HepG2 (cell line): ENCODE results near the gene SH3BP2. TPM values are rescaled to one million over a fixed set of nuclear protein-coding genes. Genes with fewer than 3 reads are reported as not detected.

Source experiments
- BCL6 ChIP-seq: IDR thresholded peaks from 2 replicates; pipeline ENCODE4 v1.6.1; 2016; ENCODE audit warnings: missing genetic modification reagents, missing compliant biosample characterization
- CCDC6 ChIP-seq: sonication (generic); formaldehyde crosslinking; IDR thresholded peaks from 2 replicates; pipeline ENCODE4 v1.8.1; 2022; ENCODE audit warnings: mild to moderate bottlenecking, missing genetic modification reagents, moderate library complexity
- CEBPG ChIP-seq: IDR thresholded peaks from 2 replicates; pipeline ENCODE4 v1.6.1; 2016
- RXRA ChIP-seq: sonication (generic); formaldehyde crosslinking; IDR thresholded peaks from 2 replicates; pipeline ENCODE4 v1.5.1; 2020; ENCODE audit warnings: missing genetic modification reagents
- SMYD3 ChIP-seq: sonication (generic); formaldehyde crosslinking; IDR thresholded peaks from 2 replicates; pipeline ENCODE4 v1.8.1; 2023; ENCODE audit warnings: mild to moderate bottlenecking, missing genetic modification reagents
- TSC22D2 ChIP-seq: sonication (generic); formaldehyde crosslinking; IDR thresholded peaks from 2 replicates; pipeline ENCODE4 v1.5.1; 2020; ENCODE audit warnings: missing genetic modification reagents, mild to moderate bottlenecking, borderline replicate concordance
- ZBTB20 ChIP-seq: sonication (generic); formaldehyde crosslinking; IDR thresholded peaks from 2 replicates; pipeline ENCODE4 v1.8.1; 2023; ENCODE audit warnings: missing genetic modification reagents, low read depth, mild to moderate bottlenecking, borderline replicate concordance
- ZNF207 ChIP-seq: fragments of 450-650 bp; IDR thresholded peaks from 2 replicates; pipeline ENCODE4 v1.6.1; 2016; ENCODE audit warnings: antibody characterized with exemption, borderline replicate concordance
- polyA plus RNA-seq, 8 experiments: library from polyadenylated mRNA; depleted of rRNA in 3 of 8; stranded (reverse) in 7 of 8; unstranded in 1 of 8; fragments of >200 nt; fragmentation: Illumina TruSeq in 4 of 8; extraction: Trizol in 4 of 8; gene quantifications; 2 replicates each; pipeline versions ENCODE4 v1.2.1 to v1.2.3, GENCODE V29; 2011 to 2016; ENCODE audit warnings: low read depth in 4 of 8, missing spikeins in 1 of 8, mixed read lengths in 1 of 8; ENCODE audit not compliant: insufficient read depth in 1 of 8
- total RNA-seq, 5 experiments: library from RNA; depleted of rRNA; stranded (reverse); fragments of >200 nt; fragmentation: Illumina TruSeq; extraction: Trizol; gene quantifications; 2 replicates each; pipeline ENCODE4 v1.2.3, GENCODE V29; 2016; ENCODE audit warnings: low read depth in 1 of 5
- TF ChIP-seq, protein P1 (sequence below): sonication (generic); formaldehyde crosslinking; IDR thresholded peaks from 2 replicates; pipeline ENCODE4 v1.4.0; 2020; ENCODE audit warnings: missing genetic modification reagents
- TF ChIP-seq, protein P2 (sequence below): sonication (generic); IDR thresholded peaks from 2 replicates; pipeline ENCODE4 v1.6.1; 2016; ENCODE audit warnings: low read depth, borderline replicate concordance
- TF ChIP-seq, protein P3 (sequence below): sonication (generic); formaldehyde crosslinking; IDR thresholded peaks from 2 replicates; pipeline ENCODE4 v1.4.0; 2020; ENCODE audit warnings: mild to moderate bottlenecking, low read depth, missing genetic modification reagents
- TF ChIP-seq, protein P4 (sequence below): sonication (generic); formaldehyde crosslinking; IDR thresholded peaks from 2 replicates; pipeline ENCODE4 v1.9.0; 2022; ENCODE audit warnings: low read depth, missing genetic modification reagents
- TF ChIP-seq, protein P5 (sequence below): IDR thresholded peaks from 2 replicates; pipeline ENCODE4 v1.6.1; 2012; ENCODE audit warnings: inconsistent platforms

The SH3BP2 gene
- total and polyA plus RNA-seq, 2 of the 13 experiments (the other 11 are each of a cell fraction or from before 2014, with no cell fraction given) = 16.9 to 34.5 TPM

DNA sequence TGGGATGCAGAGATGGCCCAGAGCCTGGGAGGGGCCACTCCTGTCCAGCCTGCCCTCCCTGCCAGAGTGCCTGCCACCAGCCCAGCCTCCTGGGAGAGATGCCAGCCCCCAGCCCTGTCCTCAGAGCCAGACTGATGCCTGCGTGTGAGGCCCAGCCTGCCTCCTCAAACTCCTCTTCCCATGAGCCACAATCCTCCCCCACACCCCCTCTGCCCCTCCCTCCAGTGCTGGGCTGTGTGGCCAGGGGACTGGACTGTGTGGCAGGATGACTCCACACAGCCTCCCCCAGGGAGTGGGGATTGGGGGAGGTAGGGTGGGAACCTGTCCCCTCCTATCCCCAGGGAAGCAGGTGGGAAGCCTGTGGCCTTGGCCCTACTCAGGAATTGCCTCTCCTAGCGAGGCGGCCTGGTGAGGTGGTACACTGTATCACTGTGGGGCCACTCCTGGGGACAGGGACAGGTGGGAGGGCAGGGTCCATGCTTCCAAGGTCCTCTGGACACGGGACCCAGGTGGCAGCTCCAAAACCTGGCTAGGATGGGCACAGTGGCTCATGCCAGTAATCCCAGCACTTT is 4.3 kb upstream of the SH3BP2 start (continued):
- TF ChIP-seq, protein P1, sequence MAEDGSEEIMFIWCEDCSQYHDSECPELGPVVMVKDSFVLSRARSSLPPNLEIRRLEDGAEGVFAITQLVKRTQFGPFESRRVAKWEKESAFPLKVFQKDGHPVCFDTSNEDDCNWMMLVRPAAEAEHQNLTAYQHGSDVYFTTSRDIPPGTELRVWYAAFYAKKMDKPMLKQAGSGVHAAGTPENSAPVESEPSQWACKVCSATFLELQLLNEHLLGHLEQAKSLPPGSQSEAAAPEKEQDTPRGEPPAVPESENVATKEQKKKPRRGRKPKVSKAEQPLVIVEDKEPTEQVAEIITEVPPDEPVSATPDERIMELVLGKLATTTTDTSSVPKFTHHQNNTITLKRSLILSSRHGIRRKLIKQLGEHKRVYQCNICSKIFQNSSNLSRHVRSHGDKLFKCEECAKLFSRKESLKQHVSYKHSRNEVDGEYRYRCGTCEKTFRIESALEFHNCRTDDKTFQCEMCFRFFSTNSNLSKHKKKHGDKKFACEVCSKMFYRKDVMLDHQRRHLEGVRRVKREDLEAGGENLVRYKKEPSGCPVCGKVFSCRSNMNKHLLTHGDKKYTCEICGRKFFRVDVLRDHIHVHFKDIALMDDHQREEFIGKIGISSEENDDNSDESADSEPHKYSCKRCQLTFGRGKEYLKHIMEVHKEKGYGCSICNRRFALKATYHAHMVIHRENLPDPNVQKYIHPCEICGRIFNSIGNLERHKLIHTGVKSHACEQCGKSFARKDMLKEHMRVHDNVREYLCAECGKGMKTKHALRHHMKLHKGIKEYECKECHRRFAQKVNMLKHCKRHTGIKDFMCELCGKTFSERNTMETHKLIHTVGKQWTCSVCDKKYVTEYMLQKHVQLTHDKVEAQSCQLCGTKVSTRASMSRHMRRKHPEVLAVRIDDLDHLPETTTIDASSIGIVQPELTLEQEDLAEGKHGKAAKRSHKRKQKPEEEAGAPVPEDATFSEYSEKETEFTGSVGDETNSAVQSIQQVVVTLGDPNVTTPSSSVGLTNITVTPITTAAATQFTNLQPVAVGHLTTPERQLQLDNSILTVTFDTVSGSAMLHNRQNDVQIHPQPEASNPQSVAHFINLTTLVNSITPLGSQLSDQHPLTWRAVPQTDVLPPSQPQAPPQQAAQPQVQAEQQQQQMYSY (CRISPR knock-in tag) = peak; percentile 81; the same call in 1 of the 2 replicates
- TF ChIP-seq, protein P2, sequence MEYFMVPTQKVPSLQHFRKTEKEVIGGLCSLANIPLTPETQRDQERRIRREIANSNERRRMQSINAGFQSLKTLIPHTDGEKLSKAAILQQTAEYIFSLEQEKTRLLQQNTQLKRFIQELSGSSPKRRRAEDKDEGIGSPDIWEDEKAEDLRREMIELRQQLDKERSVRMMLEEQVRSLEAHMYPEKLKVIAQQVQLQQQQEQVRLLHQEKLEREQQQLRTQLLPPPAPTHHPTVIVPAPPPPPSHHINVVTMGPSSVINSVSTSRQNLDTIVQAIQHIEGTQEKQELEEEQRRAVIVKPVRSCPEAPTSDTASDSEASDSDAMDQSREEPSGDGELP = peak; percentile 14; the same call in 1 of the 2 replicates
- TF ChIP-seq CEBPG (no peak), CCDC6 (CRISPR knock-in tag) (no peak), ZBTB20 (CRISPR knock-in tag) (no peak), TSC22D2 (no peak), RXRA (CRISPR knock-in tag) (0 out of 2 replicates have a peak, but pooled peaks have one; percentile 10), BCL6 (0 out of 2 replicates have a peak, but pooled peaks have one; percentile 6), ZNF207 (no peak), SMYD3 (CRISPR knock-in tag) (no peak)
- TF ChIP-seq, protein P3, sequence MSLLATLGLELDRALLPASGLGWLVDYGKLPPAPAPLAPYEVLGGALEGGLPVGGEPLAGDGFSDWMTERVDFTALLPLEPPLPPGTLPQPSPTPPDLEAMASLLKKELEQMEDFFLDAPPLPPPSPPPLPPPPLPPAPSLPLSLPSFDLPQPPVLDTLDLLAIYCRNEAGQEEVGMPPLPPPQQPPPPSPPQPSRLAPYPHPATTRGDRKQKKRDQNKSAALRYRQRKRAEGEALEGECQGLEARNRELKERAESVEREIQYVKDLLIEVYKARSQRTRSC (CRISPR knock-in tag) = no peak
- TF ChIP-seq, protein P4, sequence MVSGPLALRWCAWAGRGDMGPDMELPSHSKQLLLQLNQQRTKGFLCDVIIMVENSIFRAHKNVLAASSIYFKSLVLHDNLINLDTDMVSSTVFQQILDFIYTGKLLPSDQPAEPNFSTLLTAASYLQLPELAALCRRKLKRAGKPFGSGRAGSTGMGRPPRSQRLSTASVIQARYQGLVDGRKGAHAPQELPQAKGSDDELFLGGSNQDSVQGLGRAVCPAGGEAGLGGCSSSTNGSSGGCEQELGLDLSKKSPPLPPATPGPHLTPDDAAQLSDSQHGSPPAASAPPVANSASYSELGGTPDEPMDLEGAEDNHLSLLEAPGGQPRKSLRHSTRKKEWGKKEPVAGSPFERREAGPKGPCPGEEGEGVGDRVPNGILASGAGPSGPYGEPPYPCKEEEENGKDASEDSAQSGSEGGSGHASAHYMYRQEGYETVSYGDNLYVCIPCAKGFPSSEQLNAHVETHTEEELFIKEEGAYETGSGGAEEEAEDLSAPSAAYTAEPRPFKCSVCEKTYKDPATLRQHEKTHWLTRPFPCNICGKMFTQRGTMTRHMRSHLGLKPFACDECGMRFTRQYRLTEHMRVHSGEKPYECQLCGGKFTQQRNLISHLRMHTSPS (CRISPR knock-in tag) = 0 out of 2 replicates have a peak, but pooled peaks have one; percentile 31
- TF ChIP-seq, protein P5, sequence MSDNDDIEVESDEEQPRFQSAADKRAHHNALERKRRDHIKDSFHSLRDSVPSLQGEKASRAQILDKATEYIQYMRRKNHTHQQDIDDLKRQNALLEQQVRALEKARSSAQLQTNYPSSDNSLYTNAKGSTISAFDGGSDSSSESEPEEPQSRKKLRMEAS = no peak
- TF ChIP-seq, all 625 proteins: peak for 22
